Lower lobe of right lung (tissue), 2 donors: ENCODE data around the gene AKAP7. TPM values are rescaled to one million over a fixed set of nuclear protein-coding genes. Genes with fewer than 3 reads are reported as not detected.

Source experiments
- ATAC-seq, 2 donors: fragments of 200-7000 bp; cut with Tn5 transposase; one replicate each; pipeline ENCODE4 v1.9.1; 2020 to 2022; ENCODE audit warnings: mild to moderate bottlenecking in 2 of 2, moderate library complexity in 2 of 2
- DNase-seq: peaks from one replicate; pipeline ENCODE4 v3.0.0-alpha.2; 2020
- H3K27ac ChIP-seq: fragments of 200-600 bp; one replicate; pipeline ENCODE4 v1.8.0; 2022
- H3K27me3 ChIP-seq: fragments of 200-600 bp; one replicate; pipeline ENCODE4 v1.8.0; 2022; ENCODE audit warnings: low read depth
- H3K36me3 ChIP-seq: fragments of 200-600 bp; one replicate; pipeline ENCODE4 v1.8.0; 2022; ENCODE audit warnings: mild to moderate bottlenecking
- H3K4me1 ChIP-seq: fragments of 200-600 bp; one replicate; pipeline ENCODE4 v1.8.0; 2022
- H3K4me3 ChIP-seq: fragments of 200-600 bp; one replicate; pipeline ENCODE4 v1.8.0; 2022; ENCODE audit warnings: mild to moderate bottlenecking
- H3K9me3 ChIP-seq: fragments of 200-600 bp; one replicate; pipeline ENCODE4 v1.8.0; 2022
- CTCF ChIP-seq: fragments of 200-600 bp; IDR thresholded peaks from one replicate; pipeline ENCODE4 v1.8.0; 2022; ENCODE audit warnings: antibody characterized with exemption, mild to moderate bottlenecking
- intact Hi-C: fragments of 100-400 bp; cut with DNase I; formaldehyde crosslinking; loops from one replicate; pipeline ENCODE4 v1.11.0; 2022
- total RNA-seq: library from RNA; stranded (reverse); fragmentation: NEBNext Ultra II Directional; extraction: Animal tissue kit (Norgen Biotek cat#: 25700); gene quantifications from one replicate; pipeline ENCODE4 v1.2.1, GENCODE V29; 2021
- donor health status: DM: no; HTN: yes; CAD: no; lungs with severe emphysema.

The AKAP7 gene
- total RNA-seq, 1 donor from 2014 or later: 11.0 TPM

- DNase-seq (no peak), ATAC-seq (no peak)
- no peak overlapping the region for H3K4me3 ChIP-seq
- TF ChIP-seq CTCF: no peak
- H3K36me3 ChIP-seq: no peaks in the 10 kb centered on the region
- no peaks in the 10 kb centered on the region for H3K9me3 ChIP-seq
- intact Hi-C loops: loop anchor here (5.0 kb wide), 1 partner anchor 224 kb away; no protein-coding TSS in a partner anchor
- H3K27me3 ChIP-seq: no peaks in the 10 kb centered on the region
- no peak overlapping the region for H3K27ac ChIP-seq
- H3K4me1 ChIP-seq: no peaks in the 10 kb centered on the region
Observed at GRCh38 chr6:131116321-131116720, 18.9 kb upstream of the AKAP7 start.

GRCh38 chr6:131116755-131117360 is 18.4 kb upstream of the AKAP7 start:
- TF ChIP-seq CTCF: peak; percentile 50
- no peaks in the 10 kb centered on the region for H3K27me3 ChIP-seq
- no peak for DNase-seq
- no peaks in the 10 kb centered on the region for H3K9me3 ChIP-seq
- H3K36me3 ChIP-seq: no peaks in the 10 kb centered on the region
- ATAC-seq: peak; percentile 62 to 73
- H3K27ac ChIP-seq: no peak overlapping the region
- intact Hi-C loops: loop anchor here (5.0 kb wide), 1 partner anchor 225 kb away; no protein-coding TSS in a partner anchor
- H3K4me3 ChIP-seq: no peak overlapping the region
- H3K4me1 ChIP-seq: no peaks in the 10 kb centered on the region

- TF ChIP-seq CTCF: no peak
- H3K36me3 ChIP-seq: no peaks in the 10 kb centered on the region
- no peaks in the 10 kb centered on the region for H3K4me1 ChIP-seq
- intact Hi-C loops: loop anchor here (5.0 kb wide), 1 partner anchor 226 kb away; no protein-coding TSS in a partner anchor
- no peaks in the 10 kb centered on the region for H3K27me3 ChIP-seq
- no peak overlapping the region for H3K4me3 ChIP-seq
- H3K9me3 ChIP-seq: no peaks in the 10 kb centered on the region
- no peak overlapping the region for H3K27ac ChIP-seq
- no peak for DNase-seq
- no peak for ATAC-seq
Observed at GRCh38 chr6:131117878-131118277, 17.4 kb upstream of the AKAP7 start.

GRCh38 chr6:131122007-131122406 is 13.3 kb upstream of the AKAP7 start:
- intact Hi-C loops: no loop called here
- H3K27me3 ChIP-seq: no peaks in the 10 kb centered on the region
- no peak for TF ChIP-seq CTCF
- no peak overlapping the region for H3K27ac ChIP-seq
- no peaks in the 10 kb centered on the region for H3K4me1 ChIP-seq
- no peak for DNase-seq
- ATAC-seq: no peak
- no peaks in the 10 kb centered on the region for H3K9me3 ChIP-seq
- no peaks in the 10 kb centered on the region for H3K36me3 ChIP-seq
- H3K4me3 ChIP-seq: no peak overlapping the region

- Histone ChIP-seq H3K36me3 (no peaks in the 10 kb centered on the region), H3K4me3 (no peak overlapping the region), H3K27me3 (no peaks in the 10 kb centered on the region), H3K27ac (no peak overlapping the region), H3K4me1 (no peaks in the 10 kb centered on the region), H3K9me3 (no peaks in the 10 kb centered on the region)
- no peak for ATAC-seq
- no peak for DNase-seq
- intact Hi-C loops: no loop called here
- no peak for TF ChIP-seq CTCF
Observed at GRCh38 chr6:131122516-131122915, 12.8 kb upstream of the AKAP7 start.
